HL-60/S4 treated with phorbol 12-myristate 13-acetate at 8.2 ng/mL for 4 days and 3 days (cell line): Measurements from ENCODE around the gene ADCK1.
"Not testable (repeated sequence)": the region's sequence is repeated elsewhere in the genome, so short reads cannot be mapped to it uniquely, and the experiment has no call there.

ENCODE experiments used
- in situ Hi-C: fragments of 300-500 bp; cut with MboI; formaldehyde crosslinking; loops from 2 replicates; pipeline ENCODE4 v1.15.0; 2022; ENCODE audit warnings: low sequenced_read_pairs

ADCK1 gene

GRCh38 chr14:77892890-77893484, 93.1 kb downstream of the ADCK1 start:
- in situ Hi-C loops: no loop called here

GRCh38 chr14:77897374-77897773, 97.5 kb downstream of the ADCK1 start:
- in situ Hi-C loops: no loop called here

GRCh38 chr14:77902811-77903210, 102.9 kb downstream of the ADCK1 start:
- in situ Hi-C loops: no loop called here

- in situ Hi-C loops: no loop called here
These were observed 103.3 kb downstream of the ADCK1 start for GRCh38 chr14:77903221-77903620.

- in situ Hi-C loops: no loop called here
These were observed 104.2 kb downstream of the ADCK1 start for GRCh38 chr14:77903937-77904617.

GRCh38 chr14:77906446-77906845, 106.5 kb downstream of the ADCK1 start:
- in situ Hi-C loops: no loop called here

- in situ Hi-C loops: no loop called here
These were observed 108.9 kb downstream of the ADCK1 start for GRCh38 chr14:77908847-77909246.

- in situ Hi-C loops: no loop called here
These were observed 110.0 kb downstream of the ADCK1 start for GRCh38 chr14:77909911-77910310.

- in situ Hi-C loops: no loop called here
These were observed 110.6 kb downstream of the ADCK1 start for GRCh38 chr14:77910506-77910905.

GRCh38 chr14:77911356-77911755, 111.4 kb downstream of the ADCK1 start:
- in situ Hi-C loops: no loop called here

GRCh38 chr14:77912754-77913556, 113.0 kb downstream of the ADCK1 start:
- in situ Hi-C loops: no loop called here

GRCh38 chr14:77914073-77914721, 114.3 kb downstream of the ADCK1 start:
- in situ Hi-C loops: no loop called here

GRCh38 chr14:77915390-77915789, 115.5 kb downstream of the ADCK1 start:
- in situ Hi-C loops: not testable (repeated sequence)

GRCh38 chr14:77917491-77918201, 117.7 kb downstream of the ADCK1 start:
- in situ Hi-C loops: no loop called here

- in situ Hi-C loops: no loop called here
These were observed 118.5 kb downstream of the ADCK1 start for GRCh38 chr14:77918448-77918847.

- in situ Hi-C loops: no loop called here
These were observed 120.4 kb downstream of the ADCK1 start for GRCh38 chr14:77920312-77920711.

- in situ Hi-C loops: no loop called here
These were observed 121.9 kb downstream of the ADCK1 start for GRCh38 chr14:77921818-77922217.

GRCh38 chr14:77923131-77923936, 123.4 kb downstream of the ADCK1 start:
- in situ Hi-C loops: no loop called here

GRCh38 chr14:77924141-77924948, 124.4 kb downstream of the ADCK1 start:
- in situ Hi-C loops: no loop called here
